Caco-2 (cell line): ENCODE data around the gene THRB. TPM values are rescaled to one million over a fixed set of nuclear protein-coding genes. Genes with fewer than 3 reads are reported as not detected.

Source experiments
- BruUV-seq: library from RNA; stranded (reverse); fragments of 400-500 nt; replicated peaks from 2 replicates; lab custom pipeline; 2021; lab: Mats Ljungman, UMichigan
- CTCF ChIA-PET: fragments of 300-600 bp; sonication (Branson Sonifier 250); formaldehyde crosslinking; loops from one replicate; lab custom pipeline; 2022; ENCODE audit warnings: antibody characterized with exemption; lab: Charles Lee
- POLR2A ChIA-PET: fragments of 300-600 bp; sonication (Branson Sonifier 250); formaldehyde crosslinking; loops from one replicate; lab custom pipeline; 2022; ENCODE audit warnings: antibody characterized with exemption; lab: Charles Lee
- DNase-seq, 2 experiments: peaks; one replicate each; pipeline versions ENCODE4 v3.0.0 to v3.0.0-alpha.2; 2020 to 2022
- H3K27me3 ChIP-seq: replicated peaks from 2 replicates; pipeline ENCODE4 v1.6.0; 2011; ENCODE audit warnings: low read length; ENCODE audit not compliant: control insufficient read depth, insufficient read depth
- H3K36me3 ChIP-seq: 2 replicates; pipeline ENCODE4 v1.5.1; 2011; ENCODE audit warnings: low read length; ENCODE audit not compliant: control insufficient read depth, insufficient read depth
- H3K4me1 ChIP-seq: fragments of 250-450 bp; sonication (Bioruptor Pico); 2 replicates; pipeline ENCODE4 v1.5.1; 2020; ENCODE audit warnings: mild to moderate bottlenecking
- H3K4me3 ChIP-seq: 2 replicates; pipeline ENCODE4 v1.5.1; 2011; ENCODE audit warnings: low read depth, mild to moderate bottlenecking, control low read depth, low read length
- H3K9me3 ChIP-seq: fragments of 250-450 bp; sonication (Bioruptor Pico); 2 replicates; pipeline ENCODE4 v1.5.1; 2020; ENCODE audit warnings: mild to moderate bottlenecking, moderate library complexity
- H3K27ac Mint-ChIP-seq: one replicate; pipeline ENCODE4 v1.8.0; 2022; ENCODE audit warnings: mixed read lengths; ENCODE audit not compliant: unreplicated experiment
- H3K27me3 Mint-ChIP-seq: one replicate; pipeline ENCODE4 v1.8.0; 2022; ENCODE audit warnings: mixed read lengths; ENCODE audit not compliant: insufficient read depth, unreplicated experiment
- H3K36me3 Mint-ChIP-seq: one replicate; pipeline ENCODE4 v1.8.0; 2022; ENCODE audit warnings: mild to moderate bottlenecking, mixed read lengths; ENCODE audit not compliant: insufficient read depth, unreplicated experiment
- H3K4me1 Mint-ChIP-seq: one replicate; pipeline ENCODE4 v1.8.0; 2022; ENCODE audit warnings: low read depth, mixed read lengths; ENCODE audit not compliant: unreplicated experiment
- H3K4me3 Mint-ChIP-seq: one replicate; pipeline ENCODE4 v1.8.0; 2022; ENCODE audit warnings: mild to moderate bottlenecking, moderate library complexity, mixed read lengths; ENCODE audit not compliant: unreplicated experiment
- H3K9me3 Mint-ChIP-seq: one replicate; pipeline ENCODE4 v1.8.0; 2022; ENCODE audit warnings: mixed read lengths; ENCODE audit not compliant: unreplicated experiment
- intact Hi-C: fragments of 100-400 bp; cut with micrococcal nuclease; formaldehyde crosslinking; loops from one replicate; pipeline ENCODE4 v1.10.0; 2022; ENCODE audit not compliant: unreplicated experiment
- total RNA-seq: library from RNA; stranded (reverse); gene quantifications from 2 replicates; pipeline ENCODE4 v1.2.3, GENCODE V29; 2022
- TF ChIP-seq, protein P1 (sequence below), 2 experiments: fragments of 200-600 bp in 1 of 2; IDR thresholded peaks; 1 replicate in 1 of 2; 2 replicates in 1 of 2; pipeline versions ENCODE4 v1.5.1 to v1.8.0; 2011 to 2022; ENCODE audit warnings: antibody characterized with exemption in 1 of 2, control low read depth in 1 of 2, inconsistent platforms in 1 of 2, low read depth in 1 of 2, low read length in 1 of 2, mild to moderate bottlenecking in 1 of 2, moderate library complexity in 1 of 2; ENCODE audit not compliant: insufficient read depth in 1 of 2, severe bottlenecking in 1 of 2, unreplicated experiment in 1 of 2

THRB gene
- total RNA-seq, 1 experiment from 2014 or later: 19.4 TPM

DNA sequence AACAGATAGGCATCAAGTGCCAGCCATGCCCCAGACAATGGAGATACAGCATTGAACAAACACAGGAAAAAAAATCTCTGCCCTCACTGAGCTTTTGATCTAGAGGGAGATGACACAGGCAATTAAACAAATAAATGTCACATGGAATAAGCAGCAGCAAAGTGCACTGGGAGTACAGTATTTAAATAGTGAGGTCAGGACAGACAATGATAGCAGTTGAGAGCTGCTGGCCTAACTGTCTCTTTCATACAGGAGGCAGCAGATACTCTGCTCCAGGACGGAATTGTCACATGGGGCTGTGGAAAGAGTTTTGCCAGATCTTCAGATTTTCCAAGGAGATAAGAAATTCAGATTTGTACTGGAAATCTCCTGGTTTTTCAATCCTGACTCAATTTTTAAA is 241.3 kb downstream of the THRB start:
- Mint-ChIP-seq H3K36me3 (no peaks in the 10 kb centered on the region), H3K27me3 (no peaks in the 10 kb centered on the region), H3K9me3 (no peaks in the 10 kb centered on the region), H3K27ac (no peak overlapping the region), H3K4me3 (no peak overlapping the region), H3K4me1 (no peaks in the 10 kb centered on the region)
- POLR2A ChIA-PET: no interaction called here
- TF ChIP-seq, protein P1, sequence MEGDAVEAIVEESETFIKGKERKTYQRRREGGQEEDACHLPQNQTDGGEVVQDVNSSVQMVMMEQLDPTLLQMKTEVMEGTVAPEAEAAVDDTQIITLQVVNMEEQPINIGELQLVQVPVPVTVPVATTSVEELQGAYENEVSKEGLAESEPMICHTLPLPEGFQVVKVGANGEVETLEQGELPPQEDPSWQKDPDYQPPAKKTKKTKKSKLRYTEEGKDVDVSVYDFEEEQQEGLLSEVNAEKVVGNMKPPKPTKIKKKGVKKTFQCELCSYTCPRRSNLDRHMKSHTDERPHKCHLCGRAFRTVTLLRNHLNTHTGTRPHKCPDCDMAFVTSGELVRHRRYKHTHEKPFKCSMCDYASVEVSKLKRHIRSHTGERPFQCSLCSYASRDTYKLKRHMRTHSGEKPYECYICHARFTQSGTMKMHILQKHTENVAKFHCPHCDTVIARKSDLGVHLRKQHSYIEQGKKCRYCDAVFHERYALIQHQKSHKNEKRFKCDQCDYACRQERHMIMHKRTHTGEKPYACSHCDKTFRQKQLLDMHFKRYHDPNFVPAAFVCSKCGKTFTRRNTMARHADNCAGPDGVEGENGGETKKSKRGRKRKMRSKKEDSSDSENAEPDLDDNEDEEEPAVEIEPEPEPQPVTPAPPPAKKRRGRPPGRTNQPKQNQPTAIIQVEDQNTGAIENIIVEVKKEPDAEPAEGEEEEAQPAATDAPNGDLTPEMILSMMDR (IDR thresholded peaks at IDR 0.05; ENCODE audit: insufficient read depth in 1 of 2, low read depth in 1 of 2, low read length in 1 of 2, severe bottlenecking in 1 of 2, unreplicated experiment in 1 of 2): no peak
- Histone ChIP-seq H3K36me3 (no peaks in the 10 kb centered on the region), H3K9me3 (no peaks in the 10 kb centered on the region), H3K27me3 (no peaks in the 10 kb centered on the region), H3K4me3 (no peak overlapping the region), H3K4me1 (no peaks in the 10 kb centered on the region)
- no peak for DNase-seq
- CTCF ChIA-PET: interaction anchor here (0.9 kb wide), 1 partner anchor 55 kb away, joined by 3 read pairs; no protein-coding TSS in a partner anchor
- BruUV-seq: no TSS peak
- intact Hi-C loops: no loop called here

DNA sequence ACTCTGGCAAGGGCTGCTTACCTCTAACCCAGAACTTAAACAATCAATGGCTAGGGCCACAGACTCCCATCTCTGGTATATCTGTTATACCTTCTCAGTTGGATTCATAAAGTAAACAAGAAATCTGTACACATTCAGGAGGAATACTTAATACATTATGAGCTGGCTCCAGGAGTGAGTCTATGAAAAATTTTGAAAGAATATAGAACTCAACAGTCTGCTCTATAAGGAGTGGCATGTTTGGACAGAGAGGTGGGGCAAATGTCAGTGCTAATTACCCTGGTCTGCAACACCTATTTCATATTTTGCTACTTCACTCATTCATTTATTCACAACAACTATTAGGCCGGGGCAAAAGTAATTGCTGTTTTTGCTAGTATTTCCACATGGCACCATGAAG is 245.1 kb downstream of the THRB start:
- no peak for DNase-seq
- ChIA-PET POLR2A (no interaction called here), CTCF (no interaction called here)
- H3K27me3 ChIP-seq: no peaks in the 10 kb centered on the region
- H3K9me3 Mint-ChIP-seq: no peaks in the 10 kb centered on the region
- H3K4me3 ChIP-seq: no peak overlapping the region
- no peaks in the 10 kb centered on the region for H3K36me3 ChIP-seq
- H3K9me3 ChIP-seq: no peaks in the 10 kb centered on the region
- H3K4me1 Mint-ChIP-seq: no peaks in the 10 kb centered on the region
- intact Hi-C loops: no loop called here
- BruUV-seq: no TSS peak
- TF ChIP-seq, protein P1 (IDR thresholded peaks at IDR 0.05; ENCODE audit: insufficient read depth in 1 of 2, low read depth in 1 of 2, low read length in 1 of 2, severe bottlenecking in 1 of 2, unreplicated experiment in 1 of 2): no peak
- H3K27me3 Mint-ChIP-seq: no peaks in the 10 kb centered on the region
- H3K27ac Mint-ChIP-seq: no peak overlapping the region
- no peaks in the 10 kb centered on the region for H3K4me1 ChIP-seq
- no peak overlapping the region for H3K4me3 Mint-ChIP-seq
- H3K36me3 Mint-ChIP-seq: no peaks in the 10 kb centered on the region

DNA sequence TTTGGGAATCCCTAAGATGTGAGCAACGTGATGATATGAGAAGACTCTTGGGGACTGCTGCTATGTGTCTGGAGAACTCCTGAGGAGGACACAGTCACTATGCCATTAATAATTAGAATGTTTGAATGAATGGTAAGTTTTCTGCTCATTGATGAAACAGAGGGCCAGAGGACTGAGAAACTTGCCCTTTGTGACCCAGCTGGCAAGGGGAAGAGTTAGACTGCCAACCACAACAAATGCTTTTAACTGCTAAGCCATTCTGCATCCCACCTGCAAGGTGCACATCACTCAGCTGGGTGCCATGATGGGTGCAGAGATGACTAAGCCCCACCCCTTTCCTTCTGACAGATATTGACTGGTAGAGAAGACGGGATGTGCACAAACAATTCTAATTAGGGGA is 249.6 kb downstream of the THRB start:
- Histone ChIP-seq H3K9me3 (no peaks in the 10 kb centered on the region), H3K36me3 (no peaks in the 10 kb centered on the region), H3K4me3 (no peak overlapping the region), H3K4me1 (no peaks in the 10 kb centered on the region), H3K27me3 (no peaks in the 10 kb centered on the region)
- H3K4me1 Mint-ChIP-seq: no peaks in the 10 kb centered on the region
- ChIA-PET POLR2A (no interaction called here), CTCF (no interaction called here)
- H3K36me3 Mint-ChIP-seq: no peaks in the 10 kb centered on the region
- intact Hi-C loops: no loop called here
- H3K4me3 Mint-ChIP-seq: no peak overlapping the region
- no peaks in the 10 kb centered on the region for H3K9me3 Mint-ChIP-seq
- TF ChIP-seq, protein P1 (IDR thresholded peaks at IDR 0.05; ENCODE audit: insufficient read depth in 1 of 2, low read depth in 1 of 2, low read length in 1 of 2, severe bottlenecking in 1 of 2, unreplicated experiment in 1 of 2): no peak
- no peaks in the 10 kb centered on the region for H3K27me3 Mint-ChIP-seq
- no peak for DNase-seq
- no peak overlapping the region for H3K27ac Mint-ChIP-seq
- no TSS peak for BruUV-seq
